ENCODE results near the gene SEC61A1.
A peak's percentile ranks its signal among the peaks of the same experiment; 100 is the strongest.

The SEC61A1 gene

DNA sequence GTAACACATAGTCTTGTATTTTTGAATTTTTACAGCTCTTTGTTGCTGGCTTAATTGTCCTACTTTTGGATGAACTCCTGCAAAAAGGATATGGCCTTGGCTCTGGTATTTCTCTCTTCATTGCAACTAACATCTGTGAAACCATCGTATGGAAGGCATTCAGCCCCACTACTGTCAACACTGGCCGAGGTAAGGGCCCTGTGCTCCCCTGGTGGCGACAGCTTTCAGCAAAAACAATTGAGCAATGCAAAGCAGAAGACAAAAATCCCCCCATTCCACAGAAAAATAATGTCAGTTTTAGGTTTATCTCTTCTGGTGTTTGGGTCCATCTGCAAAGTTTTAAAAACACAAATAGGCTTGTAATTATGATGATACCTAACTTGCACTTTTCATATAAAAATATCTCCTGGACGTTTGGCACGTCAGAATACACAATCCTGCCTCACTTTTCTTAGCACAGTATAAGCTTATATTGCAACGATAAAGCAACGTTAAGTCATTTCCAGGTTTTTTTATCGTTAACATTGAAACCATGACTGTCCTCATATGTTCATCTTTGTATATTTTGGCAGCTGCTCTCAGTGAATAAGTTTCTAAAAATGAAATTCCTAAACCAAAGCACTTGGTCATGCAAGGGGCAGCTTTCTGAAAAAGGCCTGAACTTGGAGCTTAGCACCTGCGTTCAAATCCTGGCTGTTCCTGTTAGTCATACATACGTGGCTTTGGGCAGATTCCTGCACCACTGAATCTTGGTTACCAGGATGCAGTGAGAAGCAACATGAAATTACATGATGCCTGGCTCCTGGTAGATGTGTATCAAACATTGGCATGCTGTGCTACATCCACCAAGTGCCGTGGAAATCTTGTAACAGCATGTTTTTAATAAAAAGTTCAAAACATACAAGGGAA, 8.5 kb downstream of the SEC61A1 start:
- DNase-seq = peak; percentile 91

- DNase-seq = no peak
Observed at GRCh38 chr3:128062033-128062745, 10.0 kb downstream of the SEC61A1 start.

DNA sequence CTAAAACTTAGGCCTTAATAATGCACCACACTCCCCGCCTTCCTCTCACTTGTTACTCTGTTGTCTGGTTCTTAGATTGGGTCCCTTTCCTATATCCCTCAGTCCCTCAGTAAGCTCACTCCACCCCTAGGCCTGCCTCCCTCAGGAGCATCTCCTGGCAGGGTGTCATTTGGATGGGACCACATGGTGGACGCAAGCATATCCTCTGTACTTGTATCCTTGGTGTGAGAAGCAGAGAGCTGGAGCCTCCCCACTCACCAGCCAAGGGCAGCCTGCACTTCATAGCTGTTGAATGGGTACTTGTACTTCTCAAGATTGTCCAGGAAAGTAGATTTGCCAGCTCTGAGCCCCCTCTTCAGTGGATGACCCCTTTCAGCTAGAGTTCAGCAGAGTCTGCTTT, 11.6 kb downstream of the SEC61A1 start:
- no peak for DNase-seq

DNA sequence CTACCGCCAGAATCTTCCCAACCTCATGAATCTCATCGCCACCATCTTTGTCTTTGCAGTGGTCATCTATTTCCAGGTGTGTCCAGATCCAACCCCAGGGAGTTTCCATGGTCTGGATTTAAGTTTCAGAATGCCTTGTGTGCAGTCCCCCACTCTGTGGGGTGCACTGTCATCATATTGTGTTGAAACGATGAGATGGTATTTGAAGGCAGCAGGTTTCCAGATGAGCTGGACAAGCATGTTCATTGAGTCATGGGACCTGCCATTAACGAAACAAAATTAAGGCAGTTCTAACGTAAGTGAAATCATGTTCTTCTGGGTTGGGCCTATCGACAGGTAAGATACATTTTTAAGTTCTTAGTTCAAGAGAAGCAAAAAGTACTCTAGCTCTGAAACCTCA, 12.7 kb downstream of the SEC61A1 start:
- DNase-seq = no peak

DNA sequence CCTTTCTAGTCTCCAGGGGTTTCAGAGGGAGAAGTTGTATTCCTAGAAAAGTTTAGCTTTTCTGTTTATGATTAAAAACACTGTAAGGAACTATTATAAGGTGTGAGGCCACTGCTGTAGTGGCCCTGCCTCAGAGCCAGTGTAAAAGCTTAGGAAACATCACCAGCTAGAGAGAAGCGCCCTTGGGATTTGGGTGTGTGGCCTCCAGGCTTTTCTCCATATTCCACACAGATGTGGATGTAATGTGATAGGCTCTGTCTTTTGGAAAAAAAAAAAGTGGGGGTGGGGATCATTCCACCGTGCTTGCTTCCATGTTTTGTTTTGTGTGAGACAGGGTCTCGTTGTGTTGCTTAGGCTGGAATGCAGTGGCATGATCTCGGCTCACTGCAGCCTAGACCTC, 13.9 kb downstream of the SEC61A1 start:
- DNase-seq = no peak

GRCh38 chr3:128066676-128067075, 14.4 kb downstream of the SEC61A1 start:
- DNase-seq = no peak

GRCh38 chr3:128067489-128067888, 15.3 kb downstream of the SEC61A1 start:
- no peak for DNase-seq

GRCh38 chr3:128068156-128068620, 16.0 kb downstream of the SEC61A1 start:
- DNase-seq = no peak

- DNase-seq = no peak
Observed at GRCh38 chr3:128069271-128069670, 17.0 kb downstream of the SEC61A1 start.

DNA sequence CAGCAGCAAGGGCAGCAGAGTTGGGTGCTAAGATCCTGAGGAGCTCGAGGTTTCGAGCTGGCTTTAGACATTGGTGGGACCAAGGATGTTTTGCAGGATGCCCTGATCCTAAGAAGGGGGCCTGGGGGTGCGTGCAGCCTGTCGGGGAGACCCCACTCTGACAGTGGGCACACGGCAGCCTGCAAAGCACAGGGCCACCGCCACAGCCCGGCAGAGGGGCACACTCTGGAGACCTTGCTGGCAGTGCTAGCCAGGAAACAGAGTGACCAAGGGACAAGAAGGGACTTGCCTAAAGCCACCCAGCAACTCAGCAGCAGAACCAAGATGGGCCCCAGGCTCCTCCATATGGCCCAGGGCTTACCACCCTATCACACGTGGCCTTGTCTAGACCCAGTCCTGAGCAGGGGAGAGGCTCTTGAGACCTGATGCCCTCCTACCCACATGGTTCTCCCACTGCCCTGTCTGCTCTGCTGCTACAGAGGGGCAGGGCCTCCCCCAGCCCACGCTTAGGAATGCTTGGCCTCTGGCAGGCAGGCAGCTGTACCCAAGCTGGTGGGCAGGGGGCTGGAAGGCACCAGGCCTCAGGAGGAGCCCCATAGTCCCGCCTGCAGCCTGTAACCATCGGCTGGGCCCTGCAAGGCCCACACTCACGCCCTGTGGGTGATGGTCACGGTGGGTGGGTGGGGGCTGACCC, 18.8 kb downstream of the SEC61A1 start:
- DNase-seq = no peak

DNA sequence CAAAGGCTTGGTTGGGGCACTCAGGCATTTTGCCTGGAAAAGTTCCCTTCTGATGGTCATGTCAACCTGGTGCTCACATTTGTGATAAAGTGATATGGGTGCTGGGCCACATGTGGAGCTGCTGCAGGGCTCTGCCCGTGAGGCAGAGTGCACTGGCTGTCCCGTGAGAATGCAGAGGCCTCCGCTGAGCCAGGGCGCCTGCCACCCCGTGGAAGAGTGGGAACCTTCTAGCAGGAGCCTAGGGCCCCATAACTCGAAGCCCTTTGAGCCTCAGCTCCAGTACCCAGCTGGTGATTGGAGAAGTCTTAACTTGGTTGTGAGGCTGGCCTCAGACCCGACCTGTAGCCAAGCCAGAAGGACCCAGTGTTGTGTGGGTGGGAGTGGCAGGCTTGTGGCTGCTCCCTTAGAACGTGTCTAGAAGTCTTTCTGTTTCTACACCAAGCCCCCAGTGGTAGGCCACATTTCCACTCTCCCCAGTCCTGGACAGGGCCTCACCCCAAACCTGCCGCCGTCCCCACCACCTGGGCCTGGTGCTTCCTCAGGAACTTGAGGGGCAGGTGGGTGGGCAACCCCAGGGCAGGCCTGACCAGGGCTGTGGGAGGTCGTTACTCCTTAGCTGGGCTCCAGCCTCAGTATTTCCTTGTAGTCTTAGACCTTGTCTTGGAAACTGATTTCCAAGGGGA, 19.7 kb downstream of the SEC61A1 start:
- DNase-seq = no peak

- DNase-seq = no peak
Observed at GRCh38 chr3:128072454-128073184, 20.4 kb downstream of the SEC61A1 start.

- no peak for DNase-seq
Observed at GRCh38 chr3:128073185-128073725, 21.0 kb downstream of the SEC61A1 start.

- no peak for DNase-seq
Observed at GRCh38 chr3:128073807-128074206, 21.6 kb downstream of the SEC61A1 start.

DNA sequence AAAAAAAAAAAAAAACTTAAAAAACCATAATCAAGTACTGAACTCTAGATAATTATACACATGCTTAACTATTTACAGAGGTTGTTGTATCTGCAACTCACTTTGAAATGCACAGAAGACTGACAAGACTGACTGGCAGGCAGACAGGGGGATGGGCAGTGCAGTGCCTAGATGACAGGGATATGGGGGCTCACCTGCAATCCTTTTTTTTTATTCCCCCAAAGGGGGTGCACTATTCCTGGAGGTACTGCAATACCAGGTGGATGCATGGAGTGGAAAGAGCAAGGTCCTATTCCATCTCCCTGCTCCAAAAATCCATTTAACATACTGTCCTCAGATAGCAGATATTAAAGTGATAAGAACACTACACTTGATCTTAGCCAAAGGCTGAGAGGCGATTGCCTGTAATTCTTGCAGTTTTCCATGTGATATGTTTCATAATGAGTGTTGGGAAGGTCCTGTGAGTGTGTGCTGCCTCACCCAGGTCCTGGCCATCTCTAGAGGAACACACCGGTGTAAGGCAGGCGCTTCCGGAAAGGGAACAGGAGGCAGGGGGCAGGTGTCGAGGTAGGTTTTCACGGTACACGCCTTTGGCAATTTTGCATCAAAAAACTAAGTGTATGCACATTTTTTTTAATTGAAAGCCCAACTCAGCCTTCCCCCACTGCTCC, 22.7 kb downstream of the SEC61A1 start:
- DNase-seq = no peak

DNA sequence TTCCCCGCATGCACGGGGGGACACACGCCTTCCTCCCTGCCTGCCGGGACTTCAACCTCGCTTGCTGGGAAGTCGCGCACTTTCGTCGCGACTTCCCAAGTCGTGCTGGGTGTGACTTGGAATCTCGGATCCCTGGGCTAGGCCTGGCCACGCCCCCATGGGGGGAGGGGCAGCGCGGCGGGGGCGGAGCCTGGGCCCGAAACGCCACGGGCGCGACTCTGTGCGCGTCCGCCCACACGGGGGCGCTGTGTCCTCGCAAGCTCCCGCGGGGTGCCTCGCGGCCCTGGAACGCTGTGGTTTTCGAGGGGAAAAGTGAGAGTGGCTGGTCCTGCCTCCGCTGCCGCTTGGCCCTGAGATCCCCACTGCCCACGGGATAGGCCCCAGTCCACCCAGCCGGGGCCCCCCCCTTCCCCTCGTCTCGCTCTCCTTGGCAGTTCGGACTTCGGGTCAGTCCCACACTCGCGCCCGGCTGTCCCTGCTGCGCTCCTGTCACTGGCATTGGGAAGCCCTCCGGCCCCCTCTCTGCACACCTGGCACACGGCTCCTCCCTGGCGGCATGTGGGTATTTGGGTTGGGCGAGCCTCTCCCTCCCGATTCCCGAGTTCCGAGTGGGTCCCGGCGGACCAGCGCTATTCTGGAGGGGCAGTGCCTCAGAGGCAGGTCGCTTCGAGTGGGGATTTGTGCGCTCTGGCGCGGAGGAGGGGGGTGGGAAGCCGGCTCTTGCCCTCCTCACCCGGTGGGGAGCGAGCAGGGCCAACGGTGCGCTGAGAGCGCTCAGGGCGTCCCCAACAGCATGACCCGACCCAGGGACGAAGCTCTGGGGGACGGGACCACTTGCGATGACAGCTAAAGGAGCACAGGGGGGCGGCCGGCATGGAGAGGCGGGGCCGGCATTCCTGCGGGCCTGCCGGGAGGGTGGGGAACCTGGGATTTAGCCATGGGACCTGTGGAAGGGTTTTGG, 23.6 kb downstream of the SEC61A1 start:
- DNase-seq = peak; percentile 75

GRCh38 chr3:128076483-128077201, 24.4 kb downstream of the SEC61A1 start:
- no peak for DNase-seq

GRCh38 chr3:128077202-128077624, 25.0 kb downstream of the SEC61A1 start:
- no peak for DNase-seq

DNA sequence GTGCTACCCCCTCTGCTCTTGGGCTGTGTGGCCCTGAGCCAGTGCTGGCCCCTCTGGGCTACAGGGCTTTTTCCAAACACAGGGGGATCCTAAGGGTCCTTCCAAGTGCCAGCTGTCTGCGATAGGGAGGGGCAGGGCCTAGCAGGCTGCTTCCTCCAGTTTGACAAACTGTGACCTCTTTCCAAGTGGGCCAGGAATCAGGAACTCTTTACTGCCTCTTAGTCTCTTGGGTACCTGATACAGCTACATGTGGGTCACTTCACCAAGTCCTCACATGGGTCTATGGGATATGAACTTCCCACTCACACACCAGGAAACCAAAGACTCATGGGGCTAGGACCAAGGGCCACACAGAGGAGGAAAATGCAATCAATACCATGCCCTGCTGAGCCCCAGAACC, 25.4 kb downstream of the SEC61A1 start:
- no peak for DNase-seq
